GM12801 (cell line): ENCODE results near the gene PM20D2.

Experiments
- TF ChIP-seq, protein P1 (sequence below): IDR thresholded peaks from one replicate; pipeline ENCODE4 v1.5.1; 2011; ENCODE audit warnings: control low read depth; ENCODE audit not compliant: insufficient read length; ENCODE audit errors: extremely low read depth

PM20D2 gene

GRCh38 chr6:89180112-89180511 lies 34.3 kb downstream of the PM20D2 start:
- TF ChIP-seq, protein P1, sequence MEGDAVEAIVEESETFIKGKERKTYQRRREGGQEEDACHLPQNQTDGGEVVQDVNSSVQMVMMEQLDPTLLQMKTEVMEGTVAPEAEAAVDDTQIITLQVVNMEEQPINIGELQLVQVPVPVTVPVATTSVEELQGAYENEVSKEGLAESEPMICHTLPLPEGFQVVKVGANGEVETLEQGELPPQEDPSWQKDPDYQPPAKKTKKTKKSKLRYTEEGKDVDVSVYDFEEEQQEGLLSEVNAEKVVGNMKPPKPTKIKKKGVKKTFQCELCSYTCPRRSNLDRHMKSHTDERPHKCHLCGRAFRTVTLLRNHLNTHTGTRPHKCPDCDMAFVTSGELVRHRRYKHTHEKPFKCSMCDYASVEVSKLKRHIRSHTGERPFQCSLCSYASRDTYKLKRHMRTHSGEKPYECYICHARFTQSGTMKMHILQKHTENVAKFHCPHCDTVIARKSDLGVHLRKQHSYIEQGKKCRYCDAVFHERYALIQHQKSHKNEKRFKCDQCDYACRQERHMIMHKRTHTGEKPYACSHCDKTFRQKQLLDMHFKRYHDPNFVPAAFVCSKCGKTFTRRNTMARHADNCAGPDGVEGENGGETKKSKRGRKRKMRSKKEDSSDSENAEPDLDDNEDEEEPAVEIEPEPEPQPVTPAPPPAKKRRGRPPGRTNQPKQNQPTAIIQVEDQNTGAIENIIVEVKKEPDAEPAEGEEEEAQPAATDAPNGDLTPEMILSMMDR, result no peak

DNA sequence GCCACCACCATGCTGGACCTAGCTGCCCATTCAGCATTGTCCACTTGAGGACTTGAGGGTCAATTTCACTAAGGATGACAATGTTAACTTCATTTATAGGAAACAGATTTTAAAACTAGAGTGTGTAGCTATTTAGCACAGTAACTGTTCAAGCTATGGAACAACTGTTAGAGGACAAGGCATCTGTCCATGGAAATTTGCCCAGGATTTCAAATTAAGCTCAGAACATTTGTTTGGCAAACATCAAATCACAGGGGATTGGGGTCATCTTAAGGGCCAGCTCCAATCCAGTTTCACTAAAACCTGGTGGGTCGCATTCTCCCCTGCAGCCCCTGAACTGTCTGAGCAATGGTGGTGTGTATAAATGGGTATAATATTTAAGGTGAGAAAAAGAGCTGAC lies 35.1 kb downstream of the PM20D2 start:
- TF ChIP-seq, protein P1, result no peak

- TF ChIP-seq, protein P1, result no peak
Observed at GRCh38 chr6:89183294-89183693, 37.4 kb downstream of the PM20D2 start.

DNA sequence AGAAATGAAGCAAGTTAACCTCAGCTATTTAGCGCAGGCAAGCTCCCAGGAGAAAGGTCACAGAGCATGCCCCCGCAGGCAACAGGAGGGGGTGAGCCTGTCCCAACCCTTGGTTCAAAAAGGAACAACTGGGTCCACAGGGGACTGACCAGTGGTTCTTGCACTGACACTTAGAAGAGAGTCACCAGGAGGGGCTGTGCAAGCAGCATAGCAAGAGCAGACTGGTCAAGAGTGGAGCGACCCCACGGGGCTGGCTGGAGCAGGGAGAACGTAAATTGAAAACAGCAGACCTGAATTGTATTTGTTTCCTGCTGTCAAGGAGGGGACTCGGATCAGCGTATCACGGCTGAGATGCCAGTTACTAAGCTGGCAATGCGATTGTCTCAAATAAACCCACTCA lies 38.5 kb downstream of the PM20D2 start:
- TF ChIP-seq, protein P1, result no peak

DNA sequence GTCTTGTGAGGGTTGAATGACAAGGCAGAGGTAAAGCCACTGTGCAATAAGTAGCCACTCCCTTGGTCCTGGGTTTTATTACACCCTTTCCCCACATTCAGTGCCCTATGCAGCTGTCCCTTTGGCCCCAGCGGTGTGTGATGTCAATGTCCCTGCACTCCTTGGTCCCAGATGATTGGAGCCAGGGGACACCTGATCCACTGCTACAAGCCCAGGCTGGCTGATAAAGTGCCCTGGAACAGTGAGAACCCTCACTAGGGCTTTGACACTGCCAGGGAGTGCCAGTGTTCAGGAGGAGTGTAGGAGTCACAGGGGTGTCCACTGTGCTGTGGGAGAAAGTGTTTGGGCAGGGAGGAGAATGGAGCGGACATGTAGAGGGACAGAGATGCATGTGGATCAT lies 40.9 kb downstream of the PM20D2 start:
- TF ChIP-seq, protein P1, result no peak

DNA sequence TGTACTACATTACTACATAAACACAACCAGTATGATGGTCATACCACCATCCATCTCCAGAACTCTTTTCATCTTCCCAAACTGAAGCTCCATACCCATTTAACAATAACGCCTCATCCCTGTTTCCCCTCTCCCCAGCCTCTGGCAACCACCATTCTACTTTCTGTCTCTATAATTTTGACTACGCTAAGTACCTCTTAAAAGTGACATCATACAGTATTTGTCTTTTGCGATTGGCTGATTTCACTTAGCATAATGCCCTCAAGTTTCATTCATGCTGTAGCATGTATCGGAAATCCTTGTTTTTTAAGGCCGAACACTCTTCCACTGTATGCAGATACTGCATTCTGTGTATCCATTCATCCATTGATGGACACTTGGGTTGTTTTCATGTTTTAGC lies 41.6 kb downstream of the PM20D2 start:
- TF ChIP-seq, protein P1, result no peak

DNA sequence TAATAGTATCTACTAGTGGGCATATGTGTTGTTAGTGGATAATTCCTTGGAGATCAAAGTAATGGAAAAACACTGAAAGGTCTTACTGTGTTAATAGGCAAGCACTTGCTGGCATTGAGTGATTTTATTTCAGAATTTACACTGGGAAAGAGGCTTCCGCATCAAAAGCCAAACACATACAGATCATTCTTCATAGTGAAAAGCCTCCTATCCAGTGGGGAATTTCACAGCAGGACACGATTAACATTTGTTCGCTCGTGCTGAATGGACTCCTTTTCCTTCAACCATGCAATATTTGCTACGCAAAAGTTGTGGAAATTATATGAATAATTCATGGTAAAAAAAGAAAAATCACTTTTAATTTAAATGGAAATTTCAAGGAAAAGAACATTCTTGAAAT lies 44.9 kb downstream of the PM20D2 start:
- TF ChIP-seq, protein P1, result no peak

DNA sequence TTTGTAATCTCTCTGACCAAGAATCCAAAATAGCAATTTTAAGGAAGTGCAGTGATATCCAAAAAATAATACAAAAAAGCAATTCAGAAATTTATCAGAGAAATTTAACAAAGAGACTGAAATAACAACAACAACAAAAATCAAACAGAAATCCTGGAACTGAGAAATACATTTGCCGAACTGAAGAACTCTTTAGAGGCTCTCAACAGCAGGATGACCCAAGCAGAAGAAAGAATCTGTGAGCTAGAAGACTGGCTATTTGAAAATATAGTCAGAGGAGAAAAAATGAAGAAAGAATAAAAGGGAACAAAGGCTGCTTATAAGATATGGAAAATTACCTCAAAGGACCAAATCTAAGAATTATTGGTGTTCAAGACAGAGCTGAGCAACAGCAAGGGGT lies 48.7 kb downstream of the PM20D2 start:
- TF ChIP-seq, protein P1, result no peak
